ENCODE measurements around the gene CLEC2L. TPM values are rescaled to one million over a fixed set of nuclear protein-coding genes. Genes with fewer than 3 reads are reported as not detected.

Gene CLEC2L
- total RNA-seq, 1 donor, result not detected

- TF ChIP-seq CTCF (IDR thresholded peaks at IDR 0.05; ENCODE audit: insufficient read depth, low read length), result no peak
- DNase-seq (ENCODE audit: low read depth), result no peak
- H3K4me3 ChIP-seq (ENCODE audit: low read depth, low read length), result no peak overlapping the region
Measured at GRCh38 chr7:139515266-139515665, 8.2 kb upstream of the CLEC2L start.

GRCh38 chr7:139521439-139521838, 2.0 kb upstream of the CLEC2L start:
- no peak overlapping the region for H3K4me3 ChIP-seq (ENCODE audit: low read depth, low read length)

GRCh38 chr7:139522830-139523198, 671 bp upstream of the CLEC2L start:
- no peak for TF ChIP-seq CTCF (IDR thresholded peaks at IDR 0.05; ENCODE audit: insufficient read depth, low read length)
- DNase-seq (ENCODE audit: low read depth), result no peak
- no peak overlapping the region for H3K4me3 ChIP-seq (ENCODE audit: low read depth, low read length)

More at GRCh38 chr7:139521439-139521838, 2.0 kb upstream of the CLEC2L start:
- DNase-seq (ENCODE audit: low read depth), result no peak
- TF ChIP-seq CTCF (IDR thresholded peaks at IDR 0.05; ENCODE audit: insufficient read depth, low read length), result no peak

GRCh38 chr7:139523968-139524815, 707 bp downstream of the CLEC2L start:
- no peak for TF ChIP-seq CTCF (IDR thresholded peaks at IDR 0.05; ENCODE audit: insufficient read depth, low read length)
- no peak for DNase-seq (ENCODE audit: low read depth)
- no peak overlapping the region for H3K4me3 ChIP-seq (ENCODE audit: low read depth, low read length)

GRCh38 chr7:139525239-139525638, 1.8 kb downstream of the CLEC2L start:
- no peak overlapping the region for H3K4me3 ChIP-seq (ENCODE audit: low read depth, low read length)
- no peak for DNase-seq (ENCODE audit: low read depth)
- no peak for TF ChIP-seq CTCF (IDR thresholded peaks at IDR 0.05; ENCODE audit: insufficient read depth, low read length)

GRCh38 chr7:139525750-139526149, 2.3 kb downstream of the CLEC2L start:
- no peak for TF ChIP-seq CTCF (IDR thresholded peaks at IDR 0.05; ENCODE audit: insufficient read depth, low read length)
- no peak overlapping the region for H3K4me3 ChIP-seq (ENCODE audit: low read depth, low read length)
- no peak for DNase-seq (ENCODE audit: low read depth)
